ENCODE measurements around the gene PIK3R5. TPM values are rescaled to one million over a fixed set of nuclear protein-coding genes. Genes with fewer than 3 reads are reported as not detected.

PIK3R5 gene
- total and polyA plus RNA-seq, 7 experiments from 2014 or later = 18.0 to 231 (median 73.8) TPM

DNA sequence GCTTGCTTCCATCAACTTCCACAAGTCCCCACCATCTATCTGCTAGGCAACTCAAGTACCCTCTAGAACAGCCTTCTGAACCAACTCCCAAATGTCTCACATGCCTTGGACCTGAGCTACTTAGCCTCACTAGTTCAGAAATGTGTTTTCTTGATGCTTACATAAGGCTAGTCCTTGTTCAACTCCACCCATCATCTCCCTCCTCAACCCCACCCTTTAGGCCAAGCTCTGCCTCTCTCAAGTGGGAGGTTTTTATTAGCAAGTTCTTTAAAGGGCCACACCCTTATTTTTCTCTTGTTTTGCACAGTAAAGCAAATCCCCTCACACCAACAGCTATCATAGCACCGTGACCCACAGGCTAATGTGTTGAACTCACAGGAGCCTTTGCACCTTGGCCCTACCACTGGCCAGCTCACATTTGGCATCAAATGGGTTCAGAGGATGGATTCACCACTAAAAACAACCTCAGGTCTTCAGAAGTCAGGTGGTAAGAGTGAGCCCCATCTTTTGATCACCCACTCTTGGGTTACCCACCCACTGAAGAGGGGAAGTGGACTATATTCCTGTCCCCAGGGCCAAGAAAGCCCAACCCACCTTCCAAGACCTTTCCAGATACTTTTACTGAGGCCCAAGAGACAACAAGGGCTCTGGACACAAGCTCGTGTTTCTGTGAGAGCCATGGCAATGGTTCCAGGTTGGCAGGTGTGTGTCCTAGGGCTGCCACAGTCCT lies 12.2 kb downstream of the PIK3R5 start:
- no peak for DNase-seq

DNA sequence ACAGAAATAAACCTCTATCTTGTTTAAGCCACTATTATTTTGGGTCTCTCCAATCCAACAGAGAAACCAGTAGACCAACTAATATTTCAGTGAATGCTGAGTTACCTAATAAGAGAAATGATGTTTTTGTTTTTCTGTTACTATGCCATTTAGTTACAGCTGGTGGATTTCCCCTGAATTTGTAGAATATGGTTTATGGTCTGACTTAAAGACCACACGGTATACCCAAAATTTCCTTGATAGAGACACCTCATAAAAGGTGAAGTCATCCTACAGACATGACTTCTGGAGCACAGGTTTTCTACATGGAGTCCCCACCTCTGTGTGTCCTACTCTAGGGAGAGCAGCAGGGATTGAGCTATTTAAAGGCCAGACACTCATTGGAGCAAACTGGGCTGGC lies 13.3 kb downstream of the PIK3R5 start:
- intact Hi-C loops (cut with micrococcal nuclease) = no loop called here
- peak overlapping the region in 6 of 10 donors; percentile 24 to 94 (median 39) for H3K4me3 Mint-ChIP-seq
- H3K27ac ChIP-seq (ENCODE audit: low read depth, low read length) = peak overlapping the region; percentile 22

More for the DNA sequence above, 12.2 kb downstream of the PIK3R5 start:
- H3K36me3 ChIP-seq (ENCODE audit: control insufficient read depth in 2 of 3, insufficient read depth in 3 of 3, low read length in 3 of 3) = no peaks in the 10 kb centered on the region
- peak overlapping the region in 9 of 10 donors; percentile 25 to 94 (median 71) for H3K4me3 Mint-ChIP-seq
- no peaks in the 10 kb centered on the region for H3K27me3 Mint-ChIP-seq
- H3K27ac Mint-ChIP-seq = peak overlapping the region; percentile 29 to 98 (median 96)
- H3K4me1 ChIP-seq (ENCODE audit: control insufficient read depth in 2 of 2, insufficient read depth in 2 of 2, low read length in 2 of 2) = peaks cover 84 to 99% of the 10 kb centered on the region in 2 donors
- H3K4me1 Mint-ChIP-seq = peaks cover 75 to 100% (median 98%) of the 10 kb centered on the region in 7 donors
- POLR2A ChIA-PET = interaction anchor here (0.6 to 11.9 kb wide), 6 partner anchors 10 to 732 kb away, joined by 3 to 126 read pairs (median 6); partner anchors contain the start of gene PIK3R5
- peaks cover 0 to 24% (median 3%) of the 10 kb centered on the region in 11 donors for H3K9me3 Mint-ChIP-seq
- peaks cover 20 to 76% (median 40%) of the 10 kb centered on the region in 5 donors for H3K36me3 Mint-ChIP-seq
- no peaks in the 10 kb centered on the region for H3K27me3 ChIP-seq (ENCODE audit: control insufficient read depth in 2 of 2, insufficient read depth in 2 of 2, low read length in 2 of 2)
- peak overlapping the region; percentile 70 for H3K27ac ChIP-seq (ENCODE audit: low read depth, low read length)
- peak overlapping the region; percentile 22 for H3K4me3 ChIP-seq (ENCODE audit: low read length)
- intact Hi-C loops (cut with micrococcal nuclease) = no loop called here
- ATAC-seq = peak; percentile 21
- H3K9me3 ChIP-seq (ENCODE audit: control insufficient read depth in 2 of 3, low read length in 3 of 3) = no peaks in the 10 kb centered on the region
- CTCF ChIA-PET = interaction anchor here (0.8 to 1.5 kb wide), 7 partner anchors 9 to 58 kb away, joined by 3 to 8 read pairs (median 3); partner anchors contain the start of gene PIK3R5

DNA sequence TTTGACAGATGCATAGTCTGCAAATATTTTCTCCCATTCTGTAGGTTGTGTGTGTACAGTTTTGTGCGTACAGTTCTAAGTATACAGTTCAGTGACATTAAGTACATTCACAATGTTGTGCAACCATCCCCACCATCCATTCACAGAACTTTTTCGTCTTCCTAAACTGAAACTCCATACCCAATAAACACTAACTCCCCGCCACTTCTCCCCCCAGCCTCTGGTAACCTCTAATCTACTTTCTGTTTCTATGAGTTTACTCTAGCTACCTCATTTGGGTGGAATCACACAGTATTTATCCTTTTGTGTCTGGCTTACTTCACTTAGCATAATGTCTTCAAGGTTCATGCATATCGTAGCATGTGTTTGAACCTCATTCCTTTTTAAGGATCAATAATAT lies 14.3 kb downstream of the PIK3R5 start:
- Mint-ChIP-seq H3K27me3 (no peaks in the 10 kb centered on the region), H3K4me3 (peak overlapping the region in 6 of 10 donors; percentile 1 to 40 (median 16)), H3K27ac (peak overlapping the region; percentile 33 to 98 (median 84)), H3K36me3 (peaks cover 16 to 72% (median 43%) of the 10 kb centered on the region in 5 donors), H3K4me1 (peaks cover 72 to 98% (median 97%) of the 10 kb centered on the region in 7 donors), H3K9me3 (peaks cover 0 to 24% (median 3%) of the 10 kb centered on the region in 11 donors)
- ATAC-seq = no peak
- POLR2A ChIA-PET = interaction anchor here (10.7 to 11.9 kb wide), 2 partner anchors 10 to 12 kb away, joined by 116 to 126 read pairs; partner anchors contain the start of gene PIK3R5
- Histone ChIP-seq H3K36me3 (ENCODE audit: control insufficient read depth in 2 of 3, insufficient read depth in 3 of 3, low read length in 3 of 3) (no peaks in the 10 kb centered on the region), H3K27ac (ENCODE audit: low read depth, low read length) (no peak overlapping the region), H3K4me1 (ENCODE audit: control insufficient read depth in 2 of 2, insufficient read depth in 2 of 2, low read length in 2 of 2) (peaks cover 68 to 88% of the 10 kb centered on the region in 2 donors), H3K4me3 (ENCODE audit: low read length) (no peak overlapping the region), H3K9me3 (ENCODE audit: control insufficient read depth in 2 of 3, low read length in 3 of 3) (no peaks in the 10 kb centered on the region), H3K27me3 (ENCODE audit: control insufficient read depth in 2 of 2, insufficient read depth in 2 of 2, low read length in 2 of 2) (no peaks in the 10 kb centered on the region)
- intact Hi-C loops (cut with micrococcal nuclease) = no loop called here
- DNase-seq = no peak
- CTCF ChIA-PET = interaction anchor here (1.5 kb wide), 1 partner anchor 9 kb away, joined by 9 read pairs; no protein-coding TSS in a partner anchor

More for the DNA sequence above, 13.3 kb downstream of the PIK3R5 start:
- Histone ChIP-seq H3K9me3 (ENCODE audit: control insufficient read depth in 2 of 3, low read length in 3 of 3) (no peaks in the 10 kb centered on the region), H3K4me1 (ENCODE audit: control insufficient read depth in 2 of 2, insufficient read depth in 2 of 2, low read length in 2 of 2) (peaks cover 75 to 92% of the 10 kb centered on the region in 2 donors), H3K36me3 (ENCODE audit: control insufficient read depth in 2 of 3, insufficient read depth in 3 of 3, low read length in 3 of 3) (no peaks in the 10 kb centered on the region), H3K4me3 (ENCODE audit: low read length) (no peak overlapping the region), H3K27me3 (ENCODE audit: control insufficient read depth in 2 of 2, insufficient read depth in 2 of 2, low read length in 2 of 2) (no peaks in the 10 kb centered on the region)
- H3K4me1 Mint-ChIP-seq = peaks cover 72 to 98% (median 97%) of the 10 kb centered on the region in 7 donors
- H3K36me3 Mint-ChIP-seq = peaks cover 19 to 75% (median 38%) of the 10 kb centered on the region in 5 donors
- H3K27ac Mint-ChIP-seq = peak overlapping the region; percentile 72 to 98 (median 96)
- peaks cover 0 to 24% (median 3%) of the 10 kb centered on the region in 11 donors for H3K9me3 Mint-ChIP-seq
- POLR2A ChIA-PET = interaction anchor here (0.7 to 11.9 kb wide), 3 partner anchors 11 to 1019 kb away, joined by 3 to 126 read pairs (median 116); partner anchors contain the start of gene PIK3R5
- DNase-seq = no peak
- no peak for ATAC-seq
- CTCF ChIA-PET = interaction anchor here (0.9 to 1.5 kb wide), 3 partner anchors 9 to 46 kb away, joined by 3 read pairs; no protein-coding TSS in a partner anchor
- H3K27me3 Mint-ChIP-seq = no peaks in the 10 kb centered on the region

DNA sequence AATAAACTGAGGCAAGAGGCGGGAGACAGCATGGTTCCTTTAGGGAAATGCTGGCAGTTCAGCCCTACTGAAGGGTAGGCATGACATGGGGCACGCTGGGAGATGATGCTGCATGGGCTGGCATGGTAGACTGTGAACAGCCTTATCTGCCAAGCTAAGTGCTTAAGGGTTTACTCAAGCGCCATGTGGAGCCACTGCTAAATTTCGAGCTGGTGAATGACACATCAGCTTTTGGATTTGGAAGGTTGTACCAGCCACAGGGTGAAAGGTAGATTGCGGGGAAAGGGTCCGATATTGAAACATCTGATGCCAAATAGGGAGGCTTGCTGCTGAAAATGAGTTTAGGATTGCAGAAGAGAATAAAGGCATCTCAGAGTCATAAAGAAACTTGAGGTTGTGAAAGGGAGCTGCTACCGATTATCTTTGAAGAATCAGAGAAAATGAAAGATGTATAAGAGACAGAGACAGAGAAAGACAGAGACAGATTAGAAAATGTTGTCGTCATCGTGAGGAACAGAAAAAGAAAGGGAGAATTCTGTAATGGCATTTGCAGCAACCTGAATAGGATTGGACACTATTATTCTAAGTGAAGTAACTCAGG lies 16.3 kb downstream of the PIK3R5 start:
- Mint-ChIP-seq H3K9me3 (peaks cover 0 to 25% (median 3%) of the 10 kb centered on the region in 11 donors), H3K27ac (peak overlapping the region; percentile 77 to 91 (median 81)), H3K36me3 (peaks cover 16 to 74% (median 52%) of the 10 kb centered on the region in 5 donors), H3K4me1 (peaks cover 59 to 98% (median 96%) of the 10 kb centered on the region in 7 donors), H3K27me3 (no peaks in the 10 kb centered on the region), H3K4me3 (peak overlapping the region in 9 of 10 donors; percentile 43 to 82 (median 64))
- POLR2A ChIA-PET = interaction anchor here (1.2 to 11.9 kb wide), 3 partner anchors 8 to 775 kb away, joined by 3 to 126 read pairs (median 116); partner anchors contain the start of gene PIK3R5
- Histone ChIP-seq H3K9me3 (ENCODE audit: control insufficient read depth in 2 of 3, low read length in 3 of 3) (no peaks in the 10 kb centered on the region), H3K4me3 (ENCODE audit: low read length) (peak overlapping the region; percentile 15), H3K27ac (ENCODE audit: low read depth, low read length) (peak overlapping the region; percentile 44), H3K36me3 (ENCODE audit: control insufficient read depth in 2 of 3, insufficient read depth in 3 of 3, low read length in 3 of 3) (peaks cover 7 to 14% (median 8%) of the 10 kb centered on the region in 3 experiments), H3K4me1 (ENCODE audit: control insufficient read depth in 2 of 2, insufficient read depth in 2 of 2, low read length in 2 of 2) (peaks cover 52 to 84% of the 10 kb centered on the region in 2 donors), H3K27me3 (ENCODE audit: control insufficient read depth in 2 of 2, insufficient read depth in 2 of 2, low read length in 2 of 2) (no peaks in the 10 kb centered on the region)
- no peak for ATAC-seq
- intact Hi-C loops (cut with micrococcal nuclease) = loop anchor here in 1 of 2 donors (1.0 to 2.0 kb wide), 2 partner anchors 8 to 16 kb away; partner anchors contain the start of gene PIK3R5
- CTCF ChIA-PET = interaction anchor here (0.7 kb wide), 1 partner anchor 8 kb away, joined by 5 read pairs; no protein-coding TSS in a partner anchor
- DNase-seq = no peak

DNA sequence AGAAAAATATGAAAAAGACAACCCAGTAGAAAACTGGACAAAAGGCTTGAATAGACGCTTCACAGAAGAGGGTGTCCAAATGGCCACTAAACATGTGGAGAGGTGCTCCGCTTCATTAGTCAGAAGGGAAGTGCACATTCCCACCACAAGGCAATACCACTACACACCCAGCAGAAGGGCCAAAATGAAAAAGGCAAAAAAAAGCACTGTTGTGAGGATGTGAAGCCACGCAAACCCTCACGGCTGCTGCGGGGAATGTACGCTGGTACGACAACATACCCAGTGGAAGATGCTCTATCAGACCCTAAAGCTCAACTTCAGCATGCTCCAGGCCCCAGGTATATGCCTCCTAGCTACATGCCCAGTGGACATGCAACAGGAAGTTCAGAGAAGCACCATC lies 17.0 kb downstream of the PIK3R5 start:
- Histone ChIP-seq H3K4me1 (ENCODE audit: control insufficient read depth in 2 of 2, insufficient read depth in 2 of 2, low read length in 2 of 2) (peaks cover 45 to 80% of the 10 kb centered on the region in 2 donors), H3K9me3 (ENCODE audit: control insufficient read depth in 2 of 3, low read length in 3 of 3) (no peaks in the 10 kb centered on the region), H3K27ac (ENCODE audit: low read depth, low read length) (peak overlapping the region; percentile 44), H3K4me3 (ENCODE audit: low read length) (no peak overlapping the region), H3K27me3 (ENCODE audit: control insufficient read depth in 2 of 2, insufficient read depth in 2 of 2, low read length in 2 of 2) (no peaks in the 10 kb centered on the region), H3K36me3 (ENCODE audit: control insufficient read depth in 2 of 3, insufficient read depth in 3 of 3, low read length in 3 of 3) (peaks cover 9 to 17% (median 13%) of the 10 kb centered on the region in 3 experiments)
- ChIA-PET CTCF (no interaction called here), POLR2A (interaction anchor here (1.0 to 11.9 kb wide), 6 partner anchors 8 to 775 kb away, joined by 3 to 126 read pairs (median 3); partner anchors contain the start of gene PIK3R5)
- ATAC-seq (no peak), DNase-seq (no peak)
- intact Hi-C loops (cut with micrococcal nuclease) = loop anchor here in 1 of 2 donors (2.0 kb wide), 1 partner anchor 16 kb away; the partner anchor contains the start of gene PIK3R5
- peak overlapping the region; percentile 13 to 77 (median 55) for H3K4me3 Mint-ChIP-seq
- H3K27me3 Mint-ChIP-seq = no peaks in the 10 kb centered on the region
- peak overlapping the region; percentile 42 to 91 (median 81) for H3K27ac Mint-ChIP-seq
- H3K9me3 Mint-ChIP-seq = peaks cover 0 to 26% (median 3%) of the 10 kb centered on the region in 11 donors
- peaks cover 19 to 78% (median 56%) of the 10 kb centered on the region in 5 donors for H3K36me3 Mint-ChIP-seq
- peaks cover 52 to 97% (median 95%) of the 10 kb centered on the region in 7 donors for H3K4me1 Mint-ChIP-seq

DNA sequence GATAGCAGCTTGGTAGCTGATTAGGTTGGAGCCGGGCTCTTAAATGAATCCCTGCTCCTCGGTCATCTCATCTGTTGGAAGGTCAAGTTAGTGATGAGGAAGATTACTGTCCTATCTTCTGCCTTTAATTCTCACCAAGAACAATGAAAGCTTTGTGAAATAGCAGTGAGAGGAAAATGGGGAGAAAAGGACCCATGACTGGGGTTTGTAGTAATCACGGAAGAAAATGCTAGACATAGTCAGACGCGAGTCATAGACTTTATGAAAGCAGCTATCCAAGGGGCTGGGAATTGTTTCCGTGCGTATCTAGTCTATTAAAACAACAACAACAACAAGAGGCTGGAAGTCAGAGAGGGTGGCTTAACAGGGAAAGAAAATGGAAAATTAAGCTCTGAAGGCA lies 18.3 kb downstream of the PIK3R5 start:
- Histone ChIP-seq H3K4me3 (ENCODE audit: low read length) (no peak overlapping the region), H3K36me3 (ENCODE audit: control insufficient read depth in 2 of 3, insufficient read depth in 3 of 3, low read length in 3 of 3) (peaks cover 9 to 17% (median 13%) of the 10 kb centered on the region in 3 experiments), H3K4me1 (ENCODE audit: control insufficient read depth in 2 of 2, insufficient read depth in 2 of 2, low read length in 2 of 2) (peaks cover 41 to 78% of the 10 kb centered on the region in 2 donors), H3K27ac (ENCODE audit: low read depth, low read length) (no peak overlapping the region), H3K27me3 (ENCODE audit: control insufficient read depth in 2 of 2, insufficient read depth in 2 of 2, low read length in 2 of 2) (no peaks in the 10 kb centered on the region), H3K9me3 (ENCODE audit: control insufficient read depth in 2 of 3, low read length in 3 of 3) (no peaks in the 10 kb centered on the region)
- Mint-ChIP-seq H3K36me3 (peaks cover 18 to 73% (median 53%) of the 10 kb centered on the region in 5 donors), H3K9me3 (peaks cover 0 to 22% (median 3%) of the 10 kb centered on the region in 11 donors), H3K27me3 (no peaks in the 10 kb centered on the region), H3K4me3 (peak overlapping the region in 6 of 10 donors; percentile 0 to 38 (median 10)), H3K27ac (peak overlapping the region; percentile 7 to 90 (median 77)), H3K4me1 (peaks cover 54 to 97% (median 91%) of the 10 kb centered on the region in 7 donors)
- no peak for ATAC-seq
- ChIA-PET CTCF (no interaction called here), POLR2A (interaction anchor here (0.7 to 10.7 kb wide), 4 partner anchors 11 to 828 kb away, joined by 3 to 116 read pairs (median 8); partner anchors contain the start of gene PIK3R5)
- no peak for DNase-seq
- intact Hi-C loops (cut with micrococcal nuclease) = no loop called here
